KMS-11 (cell line): ENCODE results near the gene AMFR.

Source experiments
- H2AFZ ChIP-seq: fragments of 200-600 bp; sonication (generic); 2 replicates; pipeline ENCODE4 v1.6.1; 2016; ENCODE audit warnings: antibody characterized with exemption, mixed run types, low read depth
- H3K27ac ChIP-seq: fragments of 200-600 bp; sonication (generic); 2 replicates; pipeline ENCODE4 v1.6.1; 2016; ENCODE audit warnings: mild to moderate bottlenecking, mixed run types
- H3K27me3 ChIP-seq: fragments of 200-600 bp; sonication (generic); 2 replicates; pipeline ENCODE4 v1.6.1; 2017; ENCODE audit warnings: mild to moderate bottlenecking, low read depth, mixed run types, moderate library complexity; ENCODE audit not compliant: insufficient read depth
- H3K36me3 ChIP-seq: fragments of 200-600 bp; sonication (generic); 2 replicates; pipeline ENCODE4 v1.6.1; 2017; ENCODE audit warnings: mild to moderate bottlenecking, mixed run types; ENCODE audit not compliant: insufficient read depth
- H3K4me1 ChIP-seq: fragments of 200-600 bp; sonication (generic); 2 replicates; pipeline ENCODE4 v1.6.1; 2016; ENCODE audit warnings: mild to moderate bottlenecking, low read depth, mixed run types; ENCODE audit not compliant: poor library complexity, severe bottlenecking
- H3K4me2 ChIP-seq: fragments of 200-600 bp; sonication (generic); 2 replicates; pipeline ENCODE4 v1.7.0; 2016; ENCODE audit warnings: mild to moderate bottlenecking, mixed run types
- H3K4me3 ChIP-seq: fragments of 200-600 bp; sonication (generic); IDR thresholded peaks from 2 replicates; pipeline ENCODE4 v1.6.1; 2017; ENCODE audit warnings: low read depth, low read length, mixed read lengths; ENCODE audit not compliant: insufficient read depth
- H3K79me2 ChIP-seq: fragments of 200-600 bp; sonication (generic); 2 replicates; pipeline ENCODE4 v1.6.1; 2016; ENCODE audit warnings: low read depth, mixed run types; ENCODE audit not compliant: insufficient read depth
- H3K9ac ChIP-seq: fragments of 200-600 bp; sonication (generic); 2 replicates; pipeline ENCODE4 v1.6.1; 2016; ENCODE audit warnings: mild to moderate bottlenecking, mixed run types
- H4K20me1 ChIP-seq: fragments of 200-600 bp; sonication (generic); 2 replicates; pipeline ENCODE4 v1.6.1; 2016; ENCODE audit warnings: mild to moderate bottlenecking, mixed run types; ENCODE audit not compliant: insufficient read depth
- TF ChIP-seq, protein P1 (sequence below): fragments of 200-600 bp; sonication (generic); conservative IDR thresholded peaks from 2 replicates; pipeline ENCODE4 v1.6.1; 2017; ENCODE audit warnings: low read depth, mild to moderate bottlenecking, antibody characterized with exemption, low read length, moderate library complexity, mixed read lengths

The AMFR gene

DNA sequence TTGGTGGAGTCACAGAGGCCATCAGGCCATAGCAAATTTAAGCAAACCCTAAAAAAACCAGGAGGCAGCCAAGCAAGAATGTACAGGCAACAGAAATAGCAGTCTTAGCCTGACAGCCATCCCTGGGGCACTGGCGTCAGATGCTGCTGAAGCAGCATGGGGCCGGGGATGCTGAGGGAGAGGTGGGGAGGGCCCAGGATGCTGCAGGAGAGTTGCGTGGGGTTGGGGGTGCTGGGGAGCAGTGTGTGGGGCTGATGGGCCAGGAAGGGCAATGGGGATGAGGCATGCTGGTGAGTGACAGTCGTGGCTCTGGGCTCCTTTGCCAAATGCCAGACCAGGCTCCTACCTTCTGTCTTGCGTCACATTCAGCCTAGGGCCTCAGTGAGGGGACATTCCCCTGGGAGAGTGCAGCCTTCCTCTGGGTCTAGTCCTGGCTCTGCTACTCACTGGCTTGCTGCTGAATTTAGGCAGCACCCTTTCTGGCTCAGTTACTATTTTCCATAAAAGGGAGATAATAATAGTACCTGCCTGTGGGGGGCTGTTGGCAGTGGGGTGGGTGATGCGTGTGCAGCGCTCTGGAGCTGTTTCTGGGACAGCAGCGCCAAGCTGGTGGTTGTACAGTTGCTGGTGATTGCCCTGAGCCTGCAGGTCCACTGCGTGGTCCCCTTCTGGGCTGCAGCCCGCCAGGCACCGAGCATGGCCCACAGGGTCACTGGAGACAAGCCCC is 88.1 kb downstream of the AMFR start:
- no peaks in the 10 kb centered on the region for H3K36me3 ChIP-seq
- no peak overlapping the region for H3K4me2 ChIP-seq
- H3K9ac ChIP-seq: no peak overlapping the region
- no peak overlapping the region for H2AFZ ChIP-seq
- H3K79me2 ChIP-seq: no peaks in the 10 kb centered on the region
- H3K27me3 ChIP-seq: no peaks in the 10 kb centered on the region
- TF ChIP-seq, protein P1, sequence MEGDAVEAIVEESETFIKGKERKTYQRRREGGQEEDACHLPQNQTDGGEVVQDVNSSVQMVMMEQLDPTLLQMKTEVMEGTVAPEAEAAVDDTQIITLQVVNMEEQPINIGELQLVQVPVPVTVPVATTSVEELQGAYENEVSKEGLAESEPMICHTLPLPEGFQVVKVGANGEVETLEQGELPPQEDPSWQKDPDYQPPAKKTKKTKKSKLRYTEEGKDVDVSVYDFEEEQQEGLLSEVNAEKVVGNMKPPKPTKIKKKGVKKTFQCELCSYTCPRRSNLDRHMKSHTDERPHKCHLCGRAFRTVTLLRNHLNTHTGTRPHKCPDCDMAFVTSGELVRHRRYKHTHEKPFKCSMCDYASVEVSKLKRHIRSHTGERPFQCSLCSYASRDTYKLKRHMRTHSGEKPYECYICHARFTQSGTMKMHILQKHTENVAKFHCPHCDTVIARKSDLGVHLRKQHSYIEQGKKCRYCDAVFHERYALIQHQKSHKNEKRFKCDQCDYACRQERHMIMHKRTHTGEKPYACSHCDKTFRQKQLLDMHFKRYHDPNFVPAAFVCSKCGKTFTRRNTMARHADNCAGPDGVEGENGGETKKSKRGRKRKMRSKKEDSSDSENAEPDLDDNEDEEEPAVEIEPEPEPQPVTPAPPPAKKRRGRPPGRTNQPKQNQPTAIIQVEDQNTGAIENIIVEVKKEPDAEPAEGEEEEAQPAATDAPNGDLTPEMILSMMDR: no peak
- H3K4me1 ChIP-seq: no peaks in the 10 kb centered on the region
- H3K4me3 ChIP-seq: no peak overlapping the region
- no peak overlapping the region for H3K27ac ChIP-seq
- H4K20me1 ChIP-seq: no peaks in the 10 kb centered on the region

DNA sequence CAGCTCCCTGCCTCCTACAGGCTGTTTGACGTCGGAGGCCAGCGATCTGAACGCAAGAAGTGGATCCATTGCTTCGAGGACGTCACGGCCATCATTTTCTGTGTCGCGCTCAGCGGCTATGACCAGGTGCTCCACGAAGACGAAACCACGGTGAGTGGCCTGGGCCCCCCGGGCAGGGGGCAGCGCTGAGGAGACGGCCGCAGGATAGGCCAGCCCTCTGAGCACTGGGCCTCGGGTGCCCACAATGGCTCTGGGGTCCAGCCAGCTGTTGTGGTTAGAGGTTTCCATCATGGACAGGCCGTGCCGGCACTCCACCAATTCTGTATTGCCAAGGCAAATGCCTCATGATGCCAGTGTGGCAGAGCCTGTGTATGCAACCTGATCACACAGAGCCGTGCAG is 88.6 kb downstream of the AMFR start:
- H3K27me3 ChIP-seq: no peaks in the 10 kb centered on the region
- H3K4me1 ChIP-seq: no peaks in the 10 kb centered on the region
- no peak overlapping the region for H3K4me2 ChIP-seq
- no peak overlapping the region for H3K27ac ChIP-seq
- no peak overlapping the region for H3K9ac ChIP-seq
- no peak overlapping the region for H2AFZ ChIP-seq
- H4K20me1 ChIP-seq: no peaks in the 10 kb centered on the region
- TF ChIP-seq, protein P1: no peak
- no peak overlapping the region for H3K4me3 ChIP-seq
- H3K79me2 ChIP-seq: no peaks in the 10 kb centered on the region
- H3K36me3 ChIP-seq: no peaks in the 10 kb centered on the region

DNA sequence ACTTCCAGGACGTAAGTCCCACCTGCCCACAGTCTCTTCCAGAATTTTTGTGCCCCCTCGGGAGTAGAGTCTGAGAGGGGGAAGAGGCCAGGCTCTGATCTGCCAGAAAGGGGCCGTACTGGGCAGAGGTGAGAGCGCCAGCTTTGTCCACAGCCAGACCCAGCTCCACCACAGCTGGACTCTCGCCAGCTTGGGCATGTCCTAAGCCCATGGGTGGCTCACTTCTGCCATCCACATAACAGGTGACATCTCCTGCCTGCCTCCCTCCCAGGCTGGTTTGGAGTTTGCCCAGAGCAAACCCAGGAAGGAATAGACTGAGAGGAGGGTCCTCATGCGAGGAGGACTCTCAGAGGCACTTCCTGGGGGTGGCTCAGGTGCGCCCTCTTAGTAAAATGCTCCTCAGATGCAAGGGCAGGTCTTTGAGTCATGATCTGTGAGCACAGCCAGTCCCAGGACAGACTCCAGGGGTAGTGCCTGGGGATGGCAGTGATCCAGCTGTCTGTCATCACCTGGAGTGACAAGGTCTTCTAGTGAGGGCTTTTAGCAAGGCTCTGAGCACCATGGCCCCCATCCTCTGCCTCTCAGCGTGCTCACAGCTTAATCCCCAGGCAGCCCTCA is 89.2 kb downstream of the AMFR start:
- Histone ChIP-seq H4K20me1 (no peaks in the 10 kb centered on the region), H3K27me3 (no peaks in the 10 kb centered on the region), H3K4me2 (no peak overlapping the region), H3K4me1 (no peaks in the 10 kb centered on the region), H3K27ac (no peak overlapping the region), H2AFZ (no peak overlapping the region), H3K4me3 (no peak overlapping the region), H3K36me3 (no peaks in the 10 kb centered on the region), H3K9ac (no peak overlapping the region), H3K79me2 (no peaks in the 10 kb centered on the region)
- TF ChIP-seq, protein P1: no peak

DNA sequence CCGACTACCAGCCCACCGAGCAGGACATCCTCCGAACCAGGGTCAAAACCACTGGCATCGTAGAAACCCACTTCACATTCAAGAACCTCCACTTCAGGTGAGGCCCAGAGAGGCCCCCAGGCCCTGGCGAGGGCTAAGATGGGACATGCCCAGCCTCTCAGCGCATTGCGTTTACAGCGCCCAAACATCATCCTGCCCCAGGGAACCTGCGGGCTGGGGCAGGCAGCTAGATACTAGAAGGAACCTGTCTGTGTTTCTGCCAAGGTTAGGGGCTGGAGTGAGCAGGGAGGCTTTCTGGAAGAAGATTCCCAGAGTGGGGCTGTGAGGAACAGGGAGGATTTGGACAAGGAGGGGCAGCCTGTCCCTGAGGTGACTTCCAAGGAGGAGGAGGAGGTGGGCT is 90.6 kb downstream of the AMFR start:
- no peaks in the 10 kb centered on the region for H4K20me1 ChIP-seq
- H3K36me3 ChIP-seq: no peaks in the 10 kb centered on the region
- H3K27me3 ChIP-seq: no peaks in the 10 kb centered on the region
- no peak overlapping the region for H2AFZ ChIP-seq
- no peaks in the 10 kb centered on the region for H3K79me2 ChIP-seq
- no peak overlapping the region for H3K9ac ChIP-seq
- no peak overlapping the region for H3K27ac ChIP-seq
- H3K4me2 ChIP-seq: no peak overlapping the region
- H3K4me1 ChIP-seq: no peaks in the 10 kb centered on the region
- TF ChIP-seq, protein P1: no peak
- no peak overlapping the region for H3K4me3 ChIP-seq
